D721Med (cell line): ENCODE measurements around the gene NLE1.

Experiments used
- DNase-seq: peaks from one replicate; pipeline ENCODE4 v3.0.0; 2011; ENCODE audit warnings: low spot score; ENCODE audit not compliant: insufficient read length
- FAIRE-seq: peaks from 2 replicates; lab custom pipeline; 2011; peaks lifted over from hg19 to GRCh38; lab: Jason Lieb, UNC
- CTCF ChIP-seq: IDR thresholded peaks from 2 replicates; pipeline ENCODE4 v1.5.1; 2012; ENCODE audit warnings: mild to moderate bottlenecking, control low read depth; ENCODE audit not compliant: insufficient read depth; ENCODE audit errors: missing control alignments

NLE1 gene

GRCh38 chr17:35135322-35135721, 6.8 kb downstream of the NLE1 start:
- no peak for FAIRE-seq
- no peak for TF ChIP-seq CTCF

GRCh38 chr17:35132816-35133550, 9.1 kb downstream of the NLE1 start:
- FAIRE-seq: no peak
- no peak for TF ChIP-seq CTCF

More at GRCh38 chr17:35135322-35135721, 6.8 kb downstream of the NLE1 start:
- no peak for DNase-seq

GRCh38 chr17:35132099-35132498, 10.0 kb downstream of the NLE1 start:
- FAIRE-seq (no peak), DNase-seq (no peak)
- TF ChIP-seq CTCF: no peak

More at GRCh38 chr17:35132816-35133550, 9.1 kb downstream of the NLE1 start:
- DNase-seq: no peak

- TF ChIP-seq CTCF: no peak
- no peak for FAIRE-seq
- no peak for DNase-seq
Measured at GRCh38 chr17:35130392-35130791, 11.7 kb downstream of the NLE1 start.

- FAIRE-seq (no peak), DNase-seq (no peak)
- TF ChIP-seq CTCF: no peak
Measured at GRCh38 chr17:35129973-35130351, 12.1 kb downstream of the NLE1 start.

- FAIRE-seq (no peak), DNase-seq (no peak)
- no peak for TF ChIP-seq CTCF
Measured at GRCh38 chr17:35129154-35129972, 12.7 kb downstream of the NLE1 start.
